Measurements from ENCODE around the gene GADD45GIP1.
"Not testable (repeated sequence)": the region's sequence is repeated elsewhere in the genome, so short reads cannot be mapped to it uniquely, and the experiment has no call there.

Gene GADD45GIP1

DNA sequence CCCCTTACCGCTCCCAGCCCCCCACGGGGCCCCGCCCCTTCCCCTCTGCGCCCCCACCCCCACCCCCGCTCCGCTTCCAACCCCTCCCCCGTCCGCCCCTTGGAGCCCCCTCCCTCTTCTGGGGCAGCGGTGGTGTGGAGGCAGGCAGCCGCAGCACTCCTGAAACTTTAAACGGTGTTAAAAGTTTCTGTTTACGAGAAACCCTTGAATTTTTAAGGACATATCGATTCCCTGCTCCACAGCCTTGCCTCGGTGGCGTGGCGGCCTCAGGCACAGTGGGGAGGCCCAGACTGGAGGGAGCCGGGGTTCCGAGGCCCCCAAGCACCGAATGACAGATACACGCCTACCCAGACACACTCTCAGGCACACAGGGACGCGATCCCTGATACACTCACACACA lies 33.4 kb upstream of the GADD45GIP1 start:
- DNase-seq (ENCODE audit: low read depth, low spot score), result no peak

DNA sequence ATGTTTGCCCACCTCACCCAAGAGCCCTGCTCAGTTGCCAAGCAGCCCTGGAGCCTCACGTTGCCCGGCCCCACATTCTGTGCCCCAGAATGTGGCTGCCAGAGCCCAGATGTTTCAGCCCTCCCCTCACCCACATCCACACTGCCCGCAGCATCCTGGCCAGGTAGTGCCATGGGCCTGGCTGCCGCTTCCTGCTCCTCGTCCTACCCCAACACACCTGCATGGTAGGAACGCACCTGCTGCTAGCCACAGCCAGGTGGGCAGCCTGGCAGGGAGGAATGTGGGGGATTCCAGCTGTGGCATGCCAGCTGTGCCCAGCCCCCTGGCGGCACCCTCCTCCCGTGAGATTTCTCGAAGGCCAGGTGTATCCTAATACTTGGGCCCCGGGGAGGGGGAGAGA lies 30.8 kb upstream of the GADD45GIP1 start:
- DNase-seq (ENCODE audit: low read depth, low spot score), result no peak

DNA sequence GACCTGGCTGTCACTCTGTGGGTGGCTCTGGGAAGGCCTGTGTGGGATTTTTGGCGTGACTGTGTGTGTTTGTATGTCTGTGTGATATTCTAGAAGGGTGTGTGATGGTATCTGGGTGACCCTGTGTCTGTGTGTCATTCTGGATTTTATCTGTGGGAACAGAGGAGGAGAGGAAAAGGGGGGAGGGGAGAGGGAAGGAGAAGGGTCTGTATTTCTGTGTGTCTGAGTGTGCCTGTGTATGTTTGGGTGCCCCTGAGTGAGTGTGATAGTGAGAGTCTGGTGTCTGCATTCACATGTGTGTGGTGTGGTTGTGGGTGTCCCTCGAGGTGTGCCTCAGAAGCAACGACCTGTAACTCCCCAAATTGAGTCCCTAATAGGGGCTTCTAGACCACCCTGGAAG lies 30.2 kb upstream of the GADD45GIP1 start:
- DNase-seq (ENCODE audit: low read depth, low spot score), result no peak

DNA sequence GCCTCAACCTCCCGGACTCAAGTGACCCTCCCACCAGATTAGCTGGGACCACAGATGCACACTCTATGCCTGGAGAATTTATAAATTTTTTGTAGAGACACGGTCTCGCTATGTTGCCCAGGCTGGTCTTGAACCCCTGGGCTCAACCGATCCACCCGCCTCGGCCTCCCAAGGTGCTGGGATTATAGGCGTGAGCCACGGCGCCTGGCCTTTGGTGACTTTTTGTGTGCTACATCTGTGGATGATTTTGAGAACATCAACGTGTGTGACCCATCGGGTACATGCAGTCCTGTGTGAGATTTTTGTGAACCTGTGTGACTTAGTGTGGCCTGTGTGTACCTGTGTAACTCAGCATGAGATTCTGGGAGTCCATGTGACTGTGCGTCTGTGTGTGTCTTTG lies 29.7 kb upstream of the GADD45GIP1 start:
- no peak for DNase-seq (ENCODE audit: low read depth, low spot score)

DNA sequence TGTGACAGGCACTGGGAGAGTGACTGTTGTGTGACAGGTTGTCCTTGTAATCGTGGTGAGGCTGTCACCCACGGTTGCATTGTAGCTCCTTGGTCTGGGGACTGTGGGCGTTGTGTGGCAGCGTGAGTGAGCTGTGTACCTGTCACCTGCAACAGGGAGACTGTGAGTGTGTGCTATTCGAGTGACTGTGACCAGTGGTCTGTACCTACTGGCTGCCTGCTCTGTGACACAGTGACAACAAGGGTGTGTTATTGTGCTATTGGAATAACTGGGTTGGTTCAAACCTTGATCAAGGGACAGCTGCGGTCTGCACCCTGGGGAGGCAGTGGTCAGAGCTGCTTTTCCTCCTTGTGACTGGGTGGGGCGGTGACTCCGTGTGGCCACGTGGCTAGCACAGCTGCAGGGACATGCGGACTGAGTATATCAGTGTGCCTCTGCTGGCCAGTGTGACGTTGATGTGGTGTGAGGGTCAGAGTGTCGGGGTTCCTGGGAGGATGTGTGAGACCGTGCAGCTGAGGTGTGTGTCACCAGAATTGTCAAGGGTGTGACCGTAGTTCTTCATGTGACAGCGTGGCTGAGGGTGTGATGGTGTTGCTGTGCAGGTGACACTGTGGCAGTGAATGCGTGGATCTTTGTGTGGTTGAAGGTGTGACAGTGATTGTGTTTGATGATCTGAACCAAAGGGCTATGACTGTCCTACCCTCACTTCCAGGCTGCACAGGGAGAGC lies 28.2 kb upstream of the GADD45GIP1 start:
- no peak for DNase-seq (ENCODE audit: low read depth, low spot score)

DNA sequence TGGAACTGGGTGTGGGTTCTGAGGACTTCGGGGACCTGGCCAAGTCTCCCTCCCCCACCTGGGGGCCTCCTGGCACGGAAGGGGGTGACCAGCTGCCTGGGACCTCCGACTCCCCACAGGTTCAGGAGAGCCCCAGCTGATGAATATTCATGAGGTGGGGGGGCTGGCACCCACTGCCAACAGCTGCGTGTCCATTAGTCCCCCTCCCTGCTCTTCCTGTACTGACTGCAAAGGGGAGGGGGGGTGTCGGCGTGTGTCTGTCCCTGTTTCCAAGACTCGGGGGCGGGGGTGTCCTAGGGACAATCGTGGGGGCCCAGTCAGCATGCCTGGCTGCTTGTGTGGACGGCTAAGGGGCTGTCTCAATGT lies 27.6 kb upstream of the GADD45GIP1 start:
- no peak for DNase-seq (ENCODE audit: low read depth, low spot score)

DNA sequence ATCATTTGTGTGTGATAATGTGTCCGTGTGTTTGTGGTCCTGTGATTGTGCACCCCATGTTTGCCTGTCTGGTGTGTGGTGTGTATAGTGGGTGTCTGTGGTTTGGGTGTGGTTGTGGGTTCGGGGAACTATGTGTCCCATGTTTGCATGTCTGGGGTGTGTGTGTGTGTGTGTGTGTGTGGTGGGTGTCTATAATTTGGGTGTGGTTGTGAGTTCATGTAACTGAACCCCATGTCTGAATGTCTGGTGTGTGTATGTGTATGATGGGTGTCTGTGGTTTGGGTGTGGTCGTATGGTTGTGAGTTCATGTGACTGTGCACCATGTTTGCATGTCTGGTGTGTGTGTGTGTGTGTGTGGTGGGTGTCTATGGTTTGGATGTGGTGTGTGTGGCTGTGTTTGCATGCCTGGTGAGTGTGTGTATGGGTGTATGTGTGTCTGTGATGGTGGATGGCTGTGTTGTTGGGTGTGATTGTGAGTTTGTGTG lies 27.2 kb upstream of the GADD45GIP1 start:
- no peak for DNase-seq (ENCODE audit: low read depth, low spot score)

DNA sequence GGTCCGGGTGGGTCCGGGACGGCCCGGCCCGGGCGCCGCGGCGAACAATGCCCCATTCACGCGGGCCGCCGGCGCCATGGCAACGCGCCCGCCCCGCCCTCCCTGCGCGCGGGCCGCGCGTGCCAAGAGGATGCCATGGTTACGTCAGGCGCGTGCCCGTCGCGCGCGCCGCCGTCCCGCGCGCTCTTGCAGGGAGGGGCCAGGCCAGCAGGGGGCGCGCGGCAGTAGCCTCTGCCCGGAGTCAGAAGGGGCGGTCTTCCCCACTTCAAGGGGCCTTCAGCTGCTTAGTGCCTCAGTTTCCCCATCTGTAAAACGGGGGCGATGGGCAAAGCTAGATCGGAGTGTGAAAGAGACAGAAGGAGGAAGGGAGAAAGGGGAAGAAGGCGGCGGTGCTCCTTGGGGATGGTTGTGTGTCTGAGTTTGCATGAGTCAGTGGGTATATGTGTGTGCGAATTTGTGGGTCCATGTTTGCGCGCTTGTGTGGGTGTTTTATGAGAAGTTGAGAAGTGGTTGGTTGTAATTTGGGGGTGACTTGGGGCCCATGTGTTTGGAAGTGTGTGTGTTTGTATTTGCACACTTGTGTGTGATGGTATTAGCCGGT lies 26.6 kb upstream of the GADD45GIP1 start:
- peak; percentile 37 for DNase-seq (ENCODE audit: low read depth, low spot score)

DNA sequence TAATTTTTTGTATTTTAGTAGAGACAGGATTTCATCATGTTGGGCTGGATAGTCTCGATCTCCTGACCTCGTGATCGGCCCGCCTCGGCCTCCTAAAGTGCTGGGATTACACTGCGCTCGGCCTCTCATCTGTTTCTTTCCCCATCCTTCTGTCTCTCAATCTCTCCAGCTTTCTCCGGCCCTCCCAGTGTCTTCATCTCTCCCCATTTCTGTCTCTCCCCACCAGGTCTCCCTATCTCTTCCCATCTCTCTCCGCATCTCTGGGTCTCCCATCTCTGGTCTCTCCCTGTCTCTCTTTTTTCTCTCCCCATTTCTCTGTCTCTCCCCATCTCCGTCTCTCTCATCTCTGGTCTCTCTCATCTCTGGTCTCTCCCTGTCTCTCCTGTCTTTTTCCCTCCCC lies 26.1 kb upstream of the GADD45GIP1 start:
- DNase-seq (ENCODE audit: low read depth, low spot score), result no peak

DNA sequence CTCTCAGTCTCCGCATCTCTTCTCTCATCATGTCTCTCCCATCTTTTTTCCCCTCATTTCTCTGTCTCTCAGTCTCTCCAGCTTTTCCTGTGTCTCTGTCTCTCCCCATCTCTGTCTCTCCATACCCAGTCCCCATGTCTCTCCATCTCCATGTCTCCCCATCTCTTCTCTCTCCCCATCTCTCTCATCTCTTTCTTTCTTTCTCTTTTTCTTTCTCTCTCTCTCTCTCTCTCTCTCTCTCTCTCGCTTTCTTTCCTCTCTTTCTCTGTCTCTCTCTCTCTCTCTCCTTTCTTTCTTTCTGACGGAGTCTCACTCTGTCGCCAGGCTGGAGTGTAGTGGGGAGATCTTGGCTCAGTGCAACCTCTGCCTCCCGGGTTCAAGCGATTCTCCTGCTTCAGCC lies 25.6 kb upstream of the GADD45GIP1 start:
- no peak for DNase-seq (ENCODE audit: low read depth, low spot score)

DNA sequence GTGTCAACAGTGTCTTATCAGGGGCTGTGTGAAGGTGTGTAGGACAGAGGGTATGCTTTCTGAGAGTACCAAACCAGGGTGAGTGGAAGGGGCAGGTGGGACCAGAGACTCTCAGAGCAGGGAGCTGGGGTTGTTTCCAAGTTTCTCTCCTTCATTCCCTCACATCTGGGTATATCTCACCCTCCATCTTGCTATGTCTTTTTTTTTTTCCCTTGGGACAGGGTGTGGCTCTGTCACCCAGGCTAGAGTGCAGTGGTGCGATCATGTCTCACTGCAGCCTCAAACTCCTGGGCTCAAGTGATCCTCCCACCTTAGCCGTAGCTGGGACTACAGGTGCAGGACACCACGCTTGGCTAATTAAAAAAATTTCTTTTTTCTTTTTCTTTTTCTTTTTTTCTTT lies 23.0 kb upstream of the GADD45GIP1 start:
- DNase-seq (ENCODE audit: low read depth, low spot score), result no peak

DNA sequence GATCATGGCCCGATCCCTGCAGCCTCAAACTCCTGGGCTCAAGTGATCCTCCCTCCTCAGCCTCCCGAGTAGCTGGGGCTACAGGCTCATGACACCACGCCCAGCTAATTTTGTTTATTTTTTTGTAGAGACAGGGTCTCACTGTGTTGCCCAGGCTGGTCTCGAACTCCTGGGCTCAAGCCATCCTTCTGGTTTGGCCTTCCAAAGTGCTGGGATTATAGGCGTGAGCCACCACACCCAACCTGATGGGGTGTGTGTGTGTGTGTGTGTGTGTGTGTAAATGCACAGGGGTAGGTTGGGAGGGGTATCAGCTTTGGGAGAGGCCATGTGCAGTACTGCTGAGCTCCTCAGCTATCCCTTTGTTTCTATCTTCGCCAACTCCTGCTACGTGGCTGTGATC lies 19.1 kb upstream of the GADD45GIP1 start:
- DNase-seq (ENCODE audit: low read depth, low spot score), result not testable (repeated sequence)

DNA sequence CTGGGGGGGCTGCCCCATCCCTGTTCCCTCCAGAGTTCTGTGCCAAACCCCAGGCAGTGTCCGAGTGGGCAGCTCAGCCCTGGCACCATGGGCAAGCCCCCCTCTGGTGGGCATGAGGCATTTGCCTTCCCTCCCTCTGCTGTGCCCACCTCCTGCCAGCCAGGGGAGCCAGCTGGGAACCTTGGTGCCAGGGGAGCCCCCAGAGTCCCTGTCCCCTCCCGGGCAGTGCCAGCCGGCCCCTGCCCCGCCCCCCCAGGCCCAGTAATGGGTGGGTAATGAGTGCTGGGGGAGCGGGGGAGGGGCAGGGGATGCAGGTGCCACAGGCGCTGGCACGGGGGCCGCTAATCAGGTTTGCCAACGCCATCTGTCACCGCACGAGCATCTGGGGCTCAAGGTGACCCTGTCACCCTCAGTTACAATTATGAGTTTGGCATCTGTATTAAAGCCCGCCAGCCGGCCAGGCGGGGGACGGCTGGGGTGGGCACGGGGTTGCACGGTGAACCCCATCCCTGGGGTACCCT lies 18.3 kb upstream of the GADD45GIP1 start:
- no peak for DNase-seq (ENCODE audit: low read depth, low spot score)

DNA sequence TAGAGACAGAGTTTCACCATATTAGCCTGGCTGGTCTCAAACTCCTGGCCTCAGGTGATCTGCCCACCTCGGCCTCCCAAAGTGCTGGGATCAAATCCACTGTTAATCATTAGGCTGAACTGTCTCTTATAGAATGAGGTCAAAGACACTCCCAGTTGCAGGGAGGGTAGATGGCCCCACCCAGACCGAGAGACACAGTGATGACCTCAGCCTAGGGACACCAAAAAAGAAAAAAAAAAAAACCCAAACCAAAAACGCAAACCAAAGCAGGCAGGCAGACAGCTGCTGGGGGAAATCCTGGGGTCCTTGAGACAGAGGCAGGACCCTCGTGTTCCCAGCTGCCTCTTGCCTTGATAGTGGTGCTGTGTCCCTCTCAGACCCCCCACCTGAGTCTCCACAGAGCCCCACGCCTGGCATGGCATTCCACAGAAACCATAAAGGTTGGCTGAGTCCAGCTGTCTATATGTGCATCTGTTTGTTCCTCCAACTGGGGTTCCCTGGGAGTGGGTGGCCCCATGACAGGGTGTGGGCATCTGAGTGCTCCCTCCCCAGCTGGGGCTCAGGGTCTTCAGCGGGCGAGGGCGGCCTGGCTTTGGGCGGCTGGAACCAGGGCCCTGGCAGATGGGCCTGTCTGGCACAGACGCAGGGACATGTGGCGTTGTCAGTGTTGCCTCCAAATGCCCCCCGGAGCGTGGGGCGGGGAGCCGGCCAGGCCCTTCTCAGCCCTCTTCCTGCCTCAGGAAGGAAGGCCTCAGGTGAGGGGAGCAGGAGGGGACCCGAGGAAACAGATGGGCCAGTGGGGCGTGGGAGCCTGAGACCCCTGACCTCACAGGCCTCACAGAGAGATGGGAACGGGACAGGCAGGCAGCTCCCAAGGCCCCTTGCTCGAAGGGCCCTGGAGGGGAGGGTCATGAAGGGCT lies 17.5 kb upstream of the GADD45GIP1 start:
- DNase-seq (ENCODE audit: low read depth, low spot score), result no peak

DNA sequence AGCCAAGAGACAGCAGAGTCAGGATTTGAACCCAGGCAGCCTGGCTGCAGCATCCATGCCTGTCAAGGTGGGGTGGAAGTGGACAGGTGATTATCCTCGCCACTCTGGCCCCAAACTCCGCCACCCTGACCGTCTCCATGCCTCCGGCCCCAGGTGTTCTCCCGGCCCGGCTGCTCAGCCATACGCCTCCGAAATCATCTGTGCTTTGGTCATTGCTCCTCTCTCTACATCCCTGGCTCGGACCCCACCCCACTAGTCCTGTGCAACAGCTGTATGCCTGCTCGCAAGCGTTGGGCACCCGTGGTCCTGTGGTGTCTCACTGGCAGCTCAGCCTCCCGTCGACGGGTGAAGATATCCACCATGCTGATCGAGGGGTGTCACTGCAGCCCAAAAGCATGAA lies 16.2 kb upstream of the GADD45GIP1 start:
- no peak for DNase-seq (ENCODE audit: low read depth, low spot score)

DNA sequence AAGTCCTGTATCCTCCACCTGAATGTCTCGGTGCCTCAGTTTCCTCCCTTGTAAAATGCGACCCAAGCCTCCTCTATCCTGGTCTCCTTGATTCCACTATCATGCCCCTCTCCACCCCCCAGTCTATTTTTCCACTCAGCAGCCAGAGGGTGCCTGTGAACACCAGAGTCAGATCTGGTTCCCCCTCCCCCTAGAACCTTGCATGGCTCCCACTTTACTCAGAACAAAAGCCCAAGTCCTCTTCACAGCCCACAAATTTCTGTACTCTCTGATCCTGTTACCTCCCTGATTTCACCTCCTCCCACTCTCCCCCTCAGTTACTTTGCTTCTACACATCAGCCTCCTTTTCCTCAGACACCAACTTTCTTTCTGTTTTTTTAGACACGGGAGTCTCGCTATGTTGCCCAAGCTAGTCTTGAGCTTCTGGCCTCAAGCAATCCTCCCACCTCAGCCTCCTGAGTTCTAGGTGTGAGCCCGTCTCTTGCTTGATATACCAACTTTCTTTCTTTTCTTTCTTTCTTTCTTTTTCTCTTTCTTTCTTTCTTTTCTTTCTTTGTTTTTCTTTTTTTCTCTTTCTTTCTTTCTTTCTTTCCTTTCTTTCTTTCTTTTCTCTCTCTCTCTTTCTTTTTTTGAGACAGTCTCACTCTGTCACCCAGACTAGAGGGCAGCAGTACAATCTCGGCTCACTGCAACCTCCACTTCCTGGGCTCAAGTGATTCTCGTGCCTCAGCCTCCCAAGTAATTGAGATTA lies 13.2 kb upstream of the GADD45GIP1 start:
- no peak for DNase-seq (ENCODE audit: low read depth, low spot score)

DNA sequence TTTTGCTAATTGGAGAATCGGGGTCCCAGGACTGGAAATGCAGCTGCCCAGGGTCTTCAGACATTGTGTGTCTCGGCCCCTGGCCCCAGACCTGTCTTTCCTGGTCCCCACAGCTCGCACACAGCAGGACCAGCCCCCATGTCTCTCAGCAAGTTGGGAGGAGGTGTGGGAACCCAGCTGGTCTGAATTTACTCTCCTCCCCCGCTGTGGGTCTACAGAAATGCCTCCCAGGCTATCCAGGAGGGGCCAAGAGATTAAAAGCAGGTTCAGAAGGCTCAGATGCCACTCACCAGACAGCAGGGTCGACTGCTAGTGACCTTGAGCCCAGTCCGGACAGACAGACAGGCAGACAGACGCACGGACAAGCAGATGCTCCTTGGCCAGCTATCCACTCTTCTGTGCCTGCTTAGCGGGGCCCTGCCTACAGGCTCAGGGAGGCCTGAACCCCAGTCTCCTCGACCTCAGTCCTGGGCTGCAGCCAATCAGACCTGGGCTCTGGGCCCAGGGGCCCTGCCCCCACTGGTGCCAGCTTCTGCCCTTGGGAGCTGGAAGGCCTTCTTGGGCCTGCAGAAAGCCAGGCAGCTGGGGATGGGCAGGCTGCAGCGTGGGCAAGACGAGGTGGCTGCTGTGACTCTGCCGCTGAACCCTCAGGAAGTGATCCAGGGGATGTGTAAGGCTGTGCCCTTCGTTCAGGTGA lies 12.4 kb upstream of the GADD45GIP1 start, which contains the start of gene DAND5:
Gene DAND5, plus strand, starts transcription at position 285 of the 697 bp plus-strand sequence. Its CDS starts 85 bp downstream, at position 370.
- no peak for DNase-seq (ENCODE audit: low read depth, low spot score)

DNA sequence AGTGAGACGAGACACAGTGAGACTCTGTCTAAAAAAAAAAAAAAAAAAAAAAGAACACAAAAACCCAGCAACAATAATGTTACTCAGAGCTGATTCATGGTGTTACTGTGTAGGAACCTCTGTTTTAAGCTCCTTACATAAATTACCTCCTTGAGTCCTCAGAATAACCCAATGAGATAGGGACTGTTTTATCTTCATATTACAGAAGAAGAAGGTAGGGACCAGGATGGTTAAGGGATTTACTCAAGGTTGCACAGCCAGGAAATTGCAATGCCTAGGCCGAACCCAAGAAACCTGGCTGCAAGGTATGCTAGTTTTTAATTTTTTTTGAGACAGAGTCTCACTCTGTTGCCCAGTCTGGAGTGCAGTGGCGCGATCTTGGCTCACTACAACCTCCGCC lies 10.9 kb upstream of the GADD45GIP1 start:
- DNase-seq (ENCODE audit: low read depth, low spot score), result no peak

DNA sequence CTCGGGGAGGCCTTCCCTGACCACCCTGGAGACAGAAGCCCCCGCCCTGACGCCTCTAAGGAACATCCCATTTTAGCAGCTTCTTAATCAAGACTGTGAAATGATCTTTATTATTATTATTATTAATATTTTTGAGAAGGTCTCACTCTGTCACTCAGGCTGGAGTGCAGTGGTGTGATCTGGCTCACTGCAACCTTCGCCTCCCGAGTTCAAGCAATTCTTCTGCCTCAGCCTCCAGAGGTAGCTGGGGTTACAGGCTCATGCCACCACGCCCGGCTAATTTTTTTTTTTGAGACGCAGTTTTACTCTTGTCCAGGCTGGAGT lies 8.8 kb upstream of the GADD45GIP1 start:
- DNase-seq (ENCODE audit: low read depth, low spot score), result no peak

DNA sequence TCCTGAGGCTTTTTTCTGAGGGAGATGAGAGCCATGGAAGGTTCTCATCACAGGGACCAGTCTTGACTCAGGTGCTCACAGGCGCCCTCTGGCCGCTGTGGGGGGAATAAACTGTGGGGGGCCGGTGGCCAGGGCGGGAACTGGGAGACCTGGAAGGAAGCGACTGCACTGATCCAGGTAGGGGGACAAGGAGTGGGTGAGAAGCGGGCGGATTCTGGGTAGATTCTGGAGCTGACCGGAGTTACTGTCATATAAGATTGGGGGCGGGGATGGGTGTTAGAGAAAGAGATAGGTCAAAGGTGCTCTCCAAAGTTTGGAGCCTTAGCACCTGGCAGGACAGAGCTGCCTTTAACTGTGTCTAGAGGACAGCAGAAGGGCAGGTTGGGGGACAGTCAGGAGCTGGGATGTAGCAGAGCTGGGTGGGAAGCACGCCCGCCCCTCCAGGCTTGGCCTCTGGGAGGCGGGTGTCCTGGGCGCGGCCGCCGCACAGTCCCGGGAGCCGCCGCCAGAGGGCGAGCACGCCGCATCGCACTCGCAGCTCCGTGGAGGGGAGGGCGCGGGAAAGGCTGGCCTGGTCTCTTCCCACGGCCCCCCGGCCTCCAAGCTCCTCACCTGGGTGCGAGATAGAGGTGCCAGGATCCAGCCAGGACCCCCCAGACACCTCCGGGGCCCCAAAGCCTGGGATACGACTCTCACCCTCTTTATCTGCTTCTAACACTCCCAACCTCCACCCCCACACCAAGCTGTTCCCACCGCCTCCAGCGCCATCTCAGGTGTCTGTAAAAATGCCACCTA lies 8.2 kb upstream of the GADD45GIP1 start:
- DNase-seq (ENCODE audit: low read depth, low spot score), result no peak

Data from smooth muscle cell of the brain vasculature (primary cell).